ENCODE data around the gene KRTAP9-8.
"Not testable (repeated sequence)": the region's sequence is repeated elsewhere in the genome, so short reads cannot be mapped to it uniquely, and the experiment has no call there.

The KRTAP9-8 gene

GRCh38 chr17:41237949-41238437, at the start of gene KRTAP9-8:
KRTAP9-8 (plus strand) TSS chr17:41237999; CDS start chr17:41238052, 53 bp downstream.
- DNase-seq (ENCODE audit: low read depth in 3 of 3), result not testable (repeated sequence)

- not testable (repeated sequence) for DNase-seq (ENCODE audit: low read depth in 3 of 3)
Measured at GRCh38 chr17:41189837-41190318, 47.9 kb upstream of the KRTAP9-8 start, which contains the start of gene KRTAP9-1. KRTAP9-1 (plus strand) TSS chr17:41189887; CDS start chr17:41189887, 0 bp downstream.

- no peak for DNase-seq (ENCODE audit: low read depth in 3 of 3)
Measured at GRCh38 chr17:41190328-41190727, 47.5 kb upstream of the KRTAP9-8 start.

GRCh38 chr17:41196068-41196467, 41.7 kb upstream of the KRTAP9-8 start:
- DNase-seq (ENCODE audit: low read depth in 3 of 3), result no peak

- DNase-seq (ENCODE audit: low read depth in 3 of 3), result no peak
Measured at GRCh38 chr17:41199421-41200078, 38.2 kb upstream of the KRTAP9-8 start.

- no peak for DNase-seq (ENCODE audit: low read depth in 3 of 3)
Measured at GRCh38 chr17:41211845-41212466, 25.8 kb upstream of the KRTAP9-8 start.

- no peak for DNase-seq (ENCODE audit: low read depth in 3 of 3)
Measured at GRCh38 chr17:41212524-41213169, 25.2 kb upstream of the KRTAP9-8 start.

- no peak for DNase-seq (ENCODE audit: low read depth in 3 of 3)
Measured at GRCh38 chr17:41215681-41216080, 22.1 kb upstream of the KRTAP9-8 start.

- no peak for DNase-seq (ENCODE audit: low read depth in 3 of 3)
Measured at GRCh38 chr17:41223821-41224220, 14.0 kb upstream of the KRTAP9-8 start.

GRCh38 chr17:41226051-41226450, 11.7 kb upstream of the KRTAP9-8 start:
- DNase-seq (ENCODE audit: low read depth in 3 of 3), result no peak

- DNase-seq (ENCODE audit: low read depth in 3 of 3), result not testable (repeated sequence)
Measured at GRCh38 chr17:41226598-41227095, 11.2 kb upstream of the KRTAP9-8 start, which contains the start of gene KRTAP9-2. KRTAP9-2 (plus strand) TSS chr17:41226648; CDS start chr17:41226655, 7 bp downstream.

GRCh38 chr17:41230094-41230493, 7.7 kb upstream of the KRTAP9-8 start:
- DNase-seq (ENCODE audit: low read depth in 3 of 3), result no peak

- DNase-seq (ENCODE audit: low read depth in 3 of 3), result no peak
Measured at GRCh38 chr17:41231731-41232130, 6.1 kb upstream of the KRTAP9-8 start.

GRCh38 chr17:41232399-41233105, 5.2 kb upstream of the KRTAP9-8 start, which contains the start of gene KRTAP9-3:
KRTAP9-3 (plus strand) TSS chr17:41232449; CDS start chr17:41232502, 53 bp downstream.
- not testable (repeated sequence) for DNase-seq (ENCODE audit: low read depth in 3 of 3)

GRCh38 chr17:41237116-41237515, 683 bp upstream of the KRTAP9-8 start:
- DNase-seq (ENCODE audit: low read depth in 3 of 3), result not testable (repeated sequence)

- DNase-seq (ENCODE audit: low read depth in 3 of 3), result not testable (repeated sequence)
Measured at GRCh38 chr17:41246995-41247787, 9.4 kb downstream of the KRTAP9-8 start.

GRCh38 chr17:41249637-41250240, 11.9 kb downstream of the KRTAP9-8 start, which contains the start of gene KRTAP9-4:
KRTAP9-4 (plus strand) TSS chr17:41249687; CDS start chr17:41249721, 34 bp downstream.
- not testable (repeated sequence) for DNase-seq (ENCODE audit: low read depth in 3 of 3)

GRCh38 chr17:41251261-41251660, 13.5 kb downstream of the KRTAP9-8 start:
- no peak for DNase-seq (ENCODE audit: low read depth in 3 of 3)

GRCh38 chr17:41254861-41255260, 17.1 kb downstream of the KRTAP9-8 start:
- DNase-seq (ENCODE audit: low read depth in 3 of 3), result no peak

Data from stimulated activated CD4-positive, alpha-beta T cell treated with anti-CD3 and anti-CD28 coated beads, TNF-alpha, amount 100 ng/mL, for 4 hours (primary cell).